Prostate gland (tissue), 2 donors: Measurements from ENCODE around the gene ORC5.

Experiments used
- POLR2AphosphoS5 ChIP-seq: sonication (generic); formaldehyde crosslinking; IDR thresholded peaks from one replicate; pipeline ENCODE4 v1.6.1; 2017; ENCODE audit warnings: antibody characterized with exemption
- TF ChIP-seq, protein P1 (sequence below), 4 experiments: fragments of 200-600 bp in 2 of 4; fragments of 450-650 bp in 2 of 4; sonication (generic) in 2 of 4; IDR thresholded peaks; 1 replicate in 3 of 4; 2 replicates in 1 of 4; pipeline ENCODE4 v1.5.1; 2016 to 2019; ENCODE audit warnings: antibody characterized with exemption in 4 of 4, mild to moderate bottlenecking in 2 of 4, moderate library complexity in 2 of 4

DNA sequence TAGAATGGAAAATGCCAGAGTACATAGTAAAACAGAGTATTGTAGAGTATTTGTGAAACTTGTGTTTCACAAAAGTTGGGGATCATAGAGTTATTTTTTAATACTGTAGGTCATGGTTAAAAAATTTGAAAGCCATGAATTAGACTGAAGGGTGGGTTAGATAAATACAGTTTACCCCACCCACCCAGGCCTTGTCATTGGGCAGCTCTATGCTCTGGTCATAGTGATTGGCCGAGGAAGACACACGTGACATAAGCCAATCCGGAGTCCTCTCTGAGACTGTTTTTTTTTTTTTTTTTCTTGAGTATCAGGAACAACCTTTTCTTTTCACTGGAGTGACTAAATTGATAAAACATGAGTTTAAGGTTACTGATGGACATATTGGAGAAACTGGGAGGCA is 33.3 kb upstream of the ORC5 start:
- TF ChIP-seq, protein P1, sequence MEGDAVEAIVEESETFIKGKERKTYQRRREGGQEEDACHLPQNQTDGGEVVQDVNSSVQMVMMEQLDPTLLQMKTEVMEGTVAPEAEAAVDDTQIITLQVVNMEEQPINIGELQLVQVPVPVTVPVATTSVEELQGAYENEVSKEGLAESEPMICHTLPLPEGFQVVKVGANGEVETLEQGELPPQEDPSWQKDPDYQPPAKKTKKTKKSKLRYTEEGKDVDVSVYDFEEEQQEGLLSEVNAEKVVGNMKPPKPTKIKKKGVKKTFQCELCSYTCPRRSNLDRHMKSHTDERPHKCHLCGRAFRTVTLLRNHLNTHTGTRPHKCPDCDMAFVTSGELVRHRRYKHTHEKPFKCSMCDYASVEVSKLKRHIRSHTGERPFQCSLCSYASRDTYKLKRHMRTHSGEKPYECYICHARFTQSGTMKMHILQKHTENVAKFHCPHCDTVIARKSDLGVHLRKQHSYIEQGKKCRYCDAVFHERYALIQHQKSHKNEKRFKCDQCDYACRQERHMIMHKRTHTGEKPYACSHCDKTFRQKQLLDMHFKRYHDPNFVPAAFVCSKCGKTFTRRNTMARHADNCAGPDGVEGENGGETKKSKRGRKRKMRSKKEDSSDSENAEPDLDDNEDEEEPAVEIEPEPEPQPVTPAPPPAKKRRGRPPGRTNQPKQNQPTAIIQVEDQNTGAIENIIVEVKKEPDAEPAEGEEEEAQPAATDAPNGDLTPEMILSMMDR (IDR thresholded peaks at IDR 0.05) = no peak
- TF ChIP-seq POLR2AphosphoS5 = no peak
